PC-9 (cell line): ENCODE measurements around the gene TTC36.

Experiments used
- EZH2 ChIP-seq: fragments of 200-600 bp; sonication (generic); IDR thresholded peaks from 2 replicates; pipeline ENCODE4 v1.8.0; 2017; ENCODE audit warnings: antibody characterized with exemption, low read depth
- TF ChIP-seq, protein P1 (sequence below): fragments of 200-600 bp; sonication (generic); conservative IDR thresholded peaks from 2 replicates; pipeline ENCODE4 v1.6.1; 2017; ENCODE audit warnings: mixed run types, antibody characterized with exemption, mild to moderate bottlenecking, moderate library complexity

GRCh38 chr11:118519549-118519948, 7.7 kb upstream of the TTC36 start:
- TF ChIP-seq, protein P1, sequence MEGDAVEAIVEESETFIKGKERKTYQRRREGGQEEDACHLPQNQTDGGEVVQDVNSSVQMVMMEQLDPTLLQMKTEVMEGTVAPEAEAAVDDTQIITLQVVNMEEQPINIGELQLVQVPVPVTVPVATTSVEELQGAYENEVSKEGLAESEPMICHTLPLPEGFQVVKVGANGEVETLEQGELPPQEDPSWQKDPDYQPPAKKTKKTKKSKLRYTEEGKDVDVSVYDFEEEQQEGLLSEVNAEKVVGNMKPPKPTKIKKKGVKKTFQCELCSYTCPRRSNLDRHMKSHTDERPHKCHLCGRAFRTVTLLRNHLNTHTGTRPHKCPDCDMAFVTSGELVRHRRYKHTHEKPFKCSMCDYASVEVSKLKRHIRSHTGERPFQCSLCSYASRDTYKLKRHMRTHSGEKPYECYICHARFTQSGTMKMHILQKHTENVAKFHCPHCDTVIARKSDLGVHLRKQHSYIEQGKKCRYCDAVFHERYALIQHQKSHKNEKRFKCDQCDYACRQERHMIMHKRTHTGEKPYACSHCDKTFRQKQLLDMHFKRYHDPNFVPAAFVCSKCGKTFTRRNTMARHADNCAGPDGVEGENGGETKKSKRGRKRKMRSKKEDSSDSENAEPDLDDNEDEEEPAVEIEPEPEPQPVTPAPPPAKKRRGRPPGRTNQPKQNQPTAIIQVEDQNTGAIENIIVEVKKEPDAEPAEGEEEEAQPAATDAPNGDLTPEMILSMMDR, result no peak
- TF ChIP-seq EZH2, result no peak
